RWPE2 (cell line): Measurements from ENCODE around the gene PACSIN2.
"Not testable (repeated sequence)": the region's sequence is repeated elsewhere in the genome, so short reads cannot be mapped to it uniquely, and the experiment has no call there.

ENCODE experiments used
- ATAC-seq: fragments of 200-7000 bp; cut with Tn5 transposase; 3 replicates; pipeline ENCODE4 v1.9.1; 2021; ENCODE audit warnings: low read depth
- DNase-seq: peaks from one replicate; pipeline ENCODE4 v3.0.0-alpha.2; 2020; ENCODE audit warnings: low spot score
- H3K27ac ChIP-seq: fragments of 450-650 bp; 2 replicates; pipeline ENCODE4 v1.5.1; 2017; ENCODE audit warnings: mild to moderate bottlenecking; ENCODE audit not compliant: poor library complexity, severe bottlenecking
- H3K27me3 ChIP-seq: fragments of 250-450 bp; sonication (Bioruptor Pico); 2 replicates; pipeline ENCODE4 v1.5.1; 2021; ENCODE audit warnings: mild to moderate bottlenecking, moderate library complexity; ENCODE audit not compliant: insufficient read depth, poor library complexity, severe bottlenecking
- H3K36me3 ChIP-seq: fragments of 250-450 bp; sonication (Bioruptor Pico); 2 replicates; pipeline ENCODE4 v1.5.1; 2020; ENCODE audit warnings: low read depth, mild to moderate bottlenecking, moderate library complexity
- H3K4me1 ChIP-seq: fragments of 250-450 bp; sonication (Bioruptor Pico); 2 replicates; pipeline ENCODE4 v1.5.1; 2021; ENCODE audit warnings: mild to moderate bottlenecking, moderate library complexity; ENCODE audit not compliant: insufficient read depth, poor library complexity, severe bottlenecking
- H3K4me3 ChIP-seq: fragments of 250-450 bp; sonication (Bioruptor Pico); 2 replicates; pipeline ENCODE4 v1.5.1; 2021; ENCODE audit warnings: mild to moderate bottlenecking, moderate library complexity; ENCODE audit not compliant: severe bottlenecking
- H3K9me3 ChIP-seq: fragments of 250-450 bp; sonication (Bioruptor Pico); 2 replicates; pipeline ENCODE4 v1.5.1; 2021; ENCODE audit warnings: mild to moderate bottlenecking, moderate library complexity; ENCODE audit not compliant: severe bottlenecking
- CTCF ChIP-seq: fragments of 450-650 bp; IDR thresholded peaks from one replicate; pipeline ENCODE4 v1.5.1; 2017; ENCODE audit warnings: mild to moderate bottlenecking, moderate library complexity; ENCODE audit not compliant: poor library complexity, severe bottlenecking

PACSIN2 gene

GRCh38 chr22:42938449-42938848, 76.5 kb downstream of the PACSIN2 start:
- H3K36me3 ChIP-seq: 0 out of 2 replicates have a peak, but pooled peaks cover under 1% of the 10 kb centered on the region
- H3K27me3 ChIP-seq: no peaks in the 10 kb centered on the region
- H3K4me1 ChIP-seq: peaks cover 60% of the 10 kb centered on the region
- H3K9me3 ChIP-seq: no peaks in the 10 kb centered on the region
- ATAC-seq: no peak
- no peak for TF ChIP-seq CTCF
- no peak for DNase-seq
- no peak overlapping the region for H3K4me3 ChIP-seq
- peak overlapping the region; percentile 83 for H3K27ac ChIP-seq

GRCh38 chr22:42937164-42937843, 77.6 kb downstream of the PACSIN2 start:
- Histone ChIP-seq H3K4me1 (peaks cover 67% of the 10 kb centered on the region), H3K27ac (peak overlapping the region; percentile 83), H3K9me3 (no peaks in the 10 kb centered on the region), H3K4me3 (no peak overlapping the region), H3K36me3 (no peaks in the 10 kb centered on the region), H3K27me3 (no peaks in the 10 kb centered on the region)
- ATAC-seq (peak; percentile 81), DNase-seq (peak; percentile 79)
- no peak for TF ChIP-seq CTCF

GRCh38 chr22:42936680-42937079, 78.3 kb downstream of the PACSIN2 start:
- H3K9me3 ChIP-seq, H3K36me3 ChIP-seq, H3K27me3 ChIP-seq, ATAC-seq, DNase-seq, H3K4me3 ChIP-seq: not testable (repeated sequence)
- peak overlapping the region; percentile 83 for H3K27ac ChIP-seq
- H3K4me1 ChIP-seq: peaks cover 68% of the 10 kb centered on the region

- Histone ChIP-seq H3K36me3 (no peaks in the 10 kb centered on the region), H3K4me3 (no peak overlapping the region), H3K27me3 (no peaks in the 10 kb centered on the region), H3K4me1 (peaks cover 65% of the 10 kb centered on the region), H3K27ac (peak overlapping the region; percentile 83), H3K9me3 (no peaks in the 10 kb centered on the region)
- TF ChIP-seq CTCF: no peak
- ATAC-seq (no peak), DNase-seq (no peak)
Observed at GRCh38 chr22:42934338-42934737, 80.6 kb downstream of the PACSIN2 start.

- Histone ChIP-seq H3K4me1 (peaks cover 57% of the 10 kb centered on the region), H3K9me3 (no peaks in the 10 kb centered on the region), H3K27me3 (no peaks in the 10 kb centered on the region), H3K4me3 (no peak overlapping the region), H3K27ac (peak overlapping the region; percentile 83), H3K36me3 (peaks cover 5% of the 10 kb centered on the region; the same call in 1 of the 2 replicates)
- no peak for TF ChIP-seq CTCF
- DNase-seq (no peak), ATAC-seq (peak; percentile 57)
Observed at GRCh38 chr22:42933485-42934091, 81.4 kb downstream of the PACSIN2 start.
